GM18517 (cell line): Measurements from ENCODE around the gene DNM3.

ENCODE experiments used
- ATAC-seq: cut with Tn5 transposase; IDR thresholded peaks from one replicate; pipeline ENCODE4 v1.9.1; 2021; ENCODE audit warnings: mild to moderate bottlenecking, moderate library complexity; ENCODE audit not compliant: unreplicated experiment

The DNM3 gene

DNA sequence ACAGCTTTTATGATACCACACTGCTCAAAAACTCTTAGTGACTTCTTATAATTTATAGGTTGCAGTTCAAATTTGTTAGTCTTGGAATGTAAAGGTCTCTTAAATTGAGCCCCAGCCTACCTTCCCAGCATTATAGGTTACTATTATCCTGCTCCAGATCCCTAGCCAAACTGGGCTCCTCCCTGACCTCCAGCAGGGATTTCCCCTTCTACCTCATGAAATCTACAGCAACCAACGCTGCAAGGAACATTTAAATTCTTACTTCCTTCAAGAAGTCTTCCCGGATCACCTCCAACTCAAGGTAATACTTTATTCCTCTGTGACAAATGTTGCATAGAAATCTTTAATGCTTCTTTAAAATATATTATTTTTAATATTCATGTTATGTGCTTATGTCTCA is 324.1 kb downstream of the DNM3 start:
- no peak for ATAC-seq

DNA sequence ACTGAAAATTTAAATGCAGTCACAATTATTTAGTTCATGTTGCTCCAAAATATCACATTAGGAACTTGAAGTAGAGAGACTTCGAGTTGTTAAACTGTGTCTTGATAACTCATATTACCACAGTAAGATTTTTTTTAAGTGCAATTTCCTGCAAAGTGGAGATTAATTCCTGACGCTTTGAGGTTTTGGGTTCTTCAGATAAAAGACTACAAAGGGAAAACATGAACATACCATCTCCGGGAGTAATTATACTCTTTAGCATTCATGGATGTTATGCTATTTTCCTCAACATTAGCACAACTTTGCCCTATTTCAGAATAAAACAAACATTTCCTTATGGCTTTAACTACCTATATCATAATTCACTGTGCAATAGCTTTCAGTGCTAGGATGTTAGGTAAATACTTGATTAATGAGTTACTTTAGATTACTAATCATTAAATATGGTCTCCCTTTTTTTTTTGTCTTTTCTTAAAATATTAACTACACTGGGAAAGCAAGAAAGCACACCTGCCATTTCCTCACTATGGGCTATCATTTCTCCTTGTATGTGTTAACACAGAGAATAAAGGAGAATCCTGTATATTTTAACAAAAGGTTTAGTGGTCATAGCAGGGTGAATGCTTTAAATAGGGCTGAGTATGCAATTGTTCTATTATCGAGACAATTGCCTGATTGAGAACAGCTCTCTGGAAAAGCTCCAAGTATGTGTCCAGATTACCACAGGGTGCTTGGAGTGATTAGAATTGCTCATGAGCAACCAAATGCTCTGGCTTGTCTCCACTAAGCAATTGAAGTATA is 326.7 kb downstream of the DNM3 start:
- no peak for ATAC-seq

DNA sequence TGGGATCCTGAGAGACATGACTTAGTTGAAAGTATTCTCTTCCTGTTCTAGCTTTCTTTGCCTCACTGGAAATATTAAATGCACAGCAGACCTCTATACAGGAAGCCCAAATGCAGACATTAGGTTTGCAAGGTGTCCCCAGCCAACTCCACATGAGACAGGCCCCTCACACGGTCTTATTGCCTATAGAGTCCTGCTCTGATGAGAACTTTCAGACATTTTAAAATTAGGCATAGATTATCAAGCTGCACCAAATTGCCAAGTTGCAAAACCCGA is 327.2 kb downstream of the DNM3 start:
- no peak for ATAC-seq

DNA sequence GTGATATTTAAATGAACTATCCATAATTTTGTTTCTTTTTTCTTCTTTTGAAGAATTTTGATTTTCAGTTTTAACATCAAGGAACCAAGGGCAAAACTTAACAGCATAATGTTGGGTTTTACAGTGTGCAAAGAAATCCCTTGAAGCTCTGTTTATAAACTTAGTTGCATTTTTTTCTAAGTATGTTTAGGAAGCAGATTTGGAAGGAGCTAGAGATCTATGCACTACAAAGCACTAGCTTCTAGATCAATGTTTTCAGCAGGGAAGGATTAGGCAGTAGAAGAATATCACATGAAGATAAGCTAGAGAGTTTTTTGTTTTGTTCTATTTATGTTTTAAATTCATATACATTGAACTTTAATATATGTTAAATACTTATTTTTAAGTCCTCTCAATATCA is 328.5 kb downstream of the DNM3 start:
- no peak for ATAC-seq

DNA sequence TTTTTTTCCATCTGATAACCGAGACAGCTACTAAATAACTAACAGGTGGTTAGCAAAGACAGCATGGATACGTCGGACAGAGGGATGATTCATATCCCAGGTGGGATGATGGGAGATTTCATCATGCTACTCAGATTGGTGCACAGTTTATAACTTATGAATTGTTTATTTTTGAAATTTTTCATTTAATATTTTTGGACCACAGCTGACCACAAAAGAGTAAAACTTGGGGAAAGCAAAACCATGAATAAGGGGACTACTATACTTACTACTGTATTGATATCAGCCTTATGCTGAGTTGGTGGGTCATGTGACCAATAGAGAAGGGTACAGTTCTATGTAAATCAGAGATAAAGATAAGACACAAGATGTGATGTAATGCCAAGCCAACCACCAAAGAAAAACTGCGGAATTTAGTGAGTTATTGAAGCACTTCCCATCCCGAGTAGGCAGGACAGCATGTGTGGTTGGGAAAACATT is 331.1 kb downstream of the DNM3 start:
- no peak for ATAC-seq

DNA sequence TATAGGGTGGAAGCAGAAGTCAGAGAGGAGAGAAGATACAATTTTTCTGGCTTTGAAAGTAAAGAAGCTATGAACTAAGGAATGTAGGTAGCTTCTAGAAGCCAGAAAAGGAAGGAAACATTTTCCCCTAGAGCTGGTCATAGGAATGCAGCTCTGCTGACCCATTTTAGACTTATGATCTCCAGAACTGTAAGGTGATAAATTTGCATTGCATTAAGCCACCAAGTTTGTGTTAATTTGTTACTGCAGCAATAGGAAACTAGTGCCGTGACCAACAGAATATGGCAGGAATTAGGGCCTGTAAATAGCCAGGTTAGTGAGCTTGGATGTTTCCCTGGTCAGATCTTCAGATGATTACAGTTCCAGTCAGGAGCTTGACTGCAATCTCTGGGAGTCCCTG is 334.9 kb downstream of the DNM3 start:
- no peak for ATAC-seq

GRCh38 chr1:172177849-172178248 is 336.6 kb downstream of the DNM3 start:
- ATAC-seq: no peak

DNA sequence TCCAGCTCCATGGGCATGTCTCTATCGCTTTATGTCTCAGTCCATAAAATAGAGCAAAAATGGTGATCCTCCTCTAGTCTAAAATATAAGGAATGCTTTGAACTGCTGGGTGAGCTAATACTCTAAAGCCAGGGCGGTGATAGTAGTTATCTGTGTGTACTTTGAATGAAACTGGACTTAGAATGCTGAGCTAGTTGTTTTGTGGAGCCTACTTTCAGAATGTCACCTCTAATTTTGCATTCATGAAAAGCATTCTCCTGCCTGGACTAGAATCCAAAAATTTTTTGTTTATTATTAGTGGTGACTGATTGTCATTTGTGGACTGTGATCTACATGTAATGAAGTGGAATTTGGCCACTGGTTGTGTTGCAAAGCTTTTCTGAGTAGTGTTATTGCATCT is 337.6 kb downstream of the DNM3 start:
- ATAC-seq: no peak

- no peak for ATAC-seq
These were observed 338.6 kb downstream of the DNM3 start for GRCh38 chr1:172179918-172180317.

DNA sequence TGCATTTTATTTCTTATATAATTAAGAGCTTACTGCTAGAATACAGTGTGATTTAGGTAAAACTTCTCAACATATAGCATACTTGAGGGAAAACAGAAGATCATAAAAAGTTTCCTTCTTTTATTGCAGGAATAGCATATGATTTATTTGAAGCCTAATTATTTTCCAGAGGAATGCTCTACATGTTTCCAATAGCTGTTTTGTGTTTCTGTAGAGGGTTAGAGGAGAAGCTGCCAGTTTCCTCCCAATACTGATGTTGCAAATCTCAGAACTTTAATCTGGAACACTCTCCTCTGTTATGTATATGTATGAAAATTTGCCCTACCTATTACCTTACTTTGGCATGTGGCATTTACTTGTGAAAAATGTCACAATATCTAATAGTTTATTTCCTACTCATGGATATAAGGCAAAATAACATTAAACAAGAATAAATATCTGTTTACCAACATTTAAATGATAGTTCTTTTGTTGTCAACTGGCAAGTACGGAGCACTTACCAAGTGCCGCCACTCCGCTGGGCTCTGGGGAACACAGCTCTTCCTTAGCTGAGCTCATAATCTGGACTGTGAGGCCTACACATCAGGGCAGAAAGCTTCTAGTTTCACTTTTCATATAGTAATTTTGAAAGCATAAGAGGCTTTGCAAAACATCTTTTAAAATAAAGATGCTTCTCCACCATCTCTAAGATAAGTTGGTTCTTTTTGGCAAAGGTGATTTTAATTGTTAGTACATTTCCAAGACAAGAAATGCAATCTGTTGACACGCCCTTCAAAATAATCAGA is 339.4 kb downstream of the DNM3 start:
- peak; percentile 50 for ATAC-seq

GRCh38 chr1:172184506-172185191 is 343.4 kb downstream of the DNM3 start:
- ATAC-seq: peak; percentile 6

DNA sequence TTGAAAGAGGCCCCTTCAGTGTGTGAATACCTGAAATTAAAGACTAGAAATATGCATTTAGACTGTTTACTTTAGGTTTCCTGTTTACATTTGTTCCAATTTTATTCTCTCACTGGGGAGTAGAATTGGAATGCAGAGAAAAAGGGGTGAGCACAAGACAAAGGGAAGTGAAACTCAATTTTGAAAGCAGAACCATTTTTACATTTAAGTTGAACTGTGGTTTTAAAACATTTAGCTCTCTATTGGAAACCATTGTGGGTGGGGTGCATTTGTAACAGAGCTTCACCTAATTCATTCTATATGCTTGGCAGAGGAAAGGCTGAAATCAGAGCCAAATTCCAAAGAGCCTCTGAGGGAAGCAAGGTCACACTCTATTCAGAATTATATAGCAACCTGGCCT is 343.9 kb downstream of the DNM3 start:
- peak; percentile 75 for ATAC-seq

DNA sequence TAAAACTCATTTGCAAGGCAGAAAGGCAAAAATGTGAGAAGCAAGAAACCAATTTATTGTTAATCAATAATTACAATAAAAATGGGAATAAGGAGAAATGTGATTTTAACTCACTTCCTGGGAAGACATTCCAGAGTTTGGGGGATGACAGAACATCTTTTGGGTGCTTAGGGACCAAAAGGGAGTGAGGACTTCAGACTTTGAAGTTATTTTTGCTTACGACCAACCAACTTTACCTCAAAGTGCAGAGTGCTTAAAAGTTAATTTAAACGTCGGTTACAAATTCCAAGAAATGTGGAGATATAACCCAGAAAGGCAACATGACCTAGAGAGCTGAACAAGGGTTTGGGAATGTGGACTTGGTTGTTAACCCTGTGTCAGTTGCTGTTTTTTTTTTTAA is 344.7 kb downstream of the DNM3 start:
- ATAC-seq: no peak

GRCh38 chr1:172201572-172201971 is 360.3 kb downstream of the DNM3 start:
- no peak for ATAC-seq

- no peak for ATAC-seq
These were observed 362.0 kb downstream of the DNM3 start for GRCh38 chr1:172203135-172203823.

GRCh38 chr1:172203902-172204301 is 362.6 kb downstream of the DNM3 start:
- no peak for ATAC-seq

DNA sequence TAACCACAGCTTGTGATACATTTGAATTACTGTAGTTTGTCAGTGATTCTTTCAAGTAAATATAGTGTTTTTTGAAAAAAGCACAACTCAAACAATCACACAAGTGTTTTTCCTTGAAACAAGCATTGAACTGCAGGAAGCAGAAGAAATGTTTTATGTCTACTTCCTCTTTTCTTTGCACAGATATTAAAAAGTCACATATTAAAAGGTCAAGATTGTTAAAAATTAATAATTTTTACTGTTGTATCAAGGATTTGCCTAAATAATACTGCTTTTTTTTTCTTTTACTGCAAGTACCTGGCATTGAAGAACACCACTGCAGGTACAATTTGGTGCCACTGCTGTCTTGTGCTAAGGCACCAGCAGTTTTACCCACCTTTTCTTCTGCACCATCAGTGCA is 365.0 kb downstream of the DNM3 start:
- ATAC-seq: no peak

DNA sequence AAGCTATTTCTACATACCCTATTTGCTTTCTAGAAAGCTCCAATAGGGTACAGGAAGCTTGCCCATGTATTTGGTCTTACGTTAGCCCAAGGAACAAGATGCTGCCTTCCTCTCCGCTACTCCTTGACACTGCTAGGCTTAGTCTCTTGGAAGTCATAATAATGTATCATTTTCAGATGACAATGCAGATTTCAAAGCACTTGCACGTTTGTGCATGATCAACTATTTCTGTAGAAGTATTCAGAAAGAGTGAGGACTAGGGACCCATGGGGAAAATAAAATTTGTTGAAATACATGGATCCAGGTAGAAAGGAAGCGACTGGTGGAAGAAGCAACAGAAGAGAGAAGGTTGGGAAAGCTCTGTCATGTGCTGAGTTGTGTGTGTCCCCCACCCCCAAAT is 367.3 kb downstream of the DNM3 start:
- no peak for ATAC-seq

DNA sequence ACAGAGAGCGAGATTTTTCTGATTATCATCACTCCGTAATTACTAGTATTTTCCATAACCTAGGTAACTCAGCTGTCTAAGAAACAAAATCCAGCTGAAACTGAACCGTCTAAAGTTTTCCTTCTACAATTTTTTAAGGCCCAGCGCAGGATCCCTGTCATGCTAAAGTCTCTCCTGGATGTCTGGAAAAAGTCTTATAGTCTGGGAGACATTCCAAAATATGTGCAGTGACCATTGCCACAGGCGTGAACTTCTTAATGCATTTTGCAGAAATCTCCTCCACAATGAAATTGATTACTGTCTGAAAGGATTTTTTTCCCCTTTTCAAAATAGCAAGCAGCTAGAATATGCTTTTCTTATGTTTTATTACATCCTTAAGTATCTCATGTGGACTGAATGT is 369.9 kb downstream of the DNM3 start:
- ATAC-seq: no peak

- no peak for ATAC-seq
These were observed 370.8 kb downstream of the DNM3 start for GRCh38 chr1:172212124-172212523.

DNA sequence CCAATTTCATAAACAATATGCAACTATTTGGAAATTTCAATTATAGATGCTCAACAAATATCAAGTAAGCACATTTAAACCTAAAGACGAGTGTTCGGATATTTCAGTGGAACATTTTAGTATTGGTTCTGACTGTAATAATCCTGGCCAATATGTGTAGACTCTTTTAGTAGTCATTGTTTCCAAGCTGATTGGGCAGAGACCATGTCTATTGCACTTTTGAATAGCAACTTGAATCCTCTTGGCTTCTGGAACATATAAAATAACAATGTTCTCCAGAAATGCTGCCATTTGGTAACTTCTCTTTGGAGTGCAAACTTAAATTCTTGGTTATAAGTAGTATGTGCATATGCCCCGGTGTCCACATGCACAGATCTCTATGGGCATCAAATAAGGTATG is 373.7 kb downstream of the DNM3 start:
- ATAC-seq: no peak
